GM19455 (cell line): Measurements from ENCODE around the gene TRIM33.

Experiments used
- ATAC-seq: cut with Tn5 transposase; IDR thresholded peaks from one replicate; pipeline ENCODE4 v1.9.1; 2021; ENCODE audit not compliant: unreplicated experiment

Gene TRIM33

GRCh38 chr1:114511032-114511785 is at the start of gene TRIM33:
Gene TRIM33, minus strand, starts transcription at chr1:114511203. Its CDS starts 127 bp downstream, at chr1:114511076.
- ATAC-seq, result peak; percentile 76

GRCh38 chr1:114559356-114559755 is 48.4 kb upstream of the TRIM33 start:
- ATAC-seq, result no peak

GRCh38 chr1:114558544-114558943 is 47.5 kb upstream of the TRIM33 start:
- no peak for ATAC-seq

DNA sequence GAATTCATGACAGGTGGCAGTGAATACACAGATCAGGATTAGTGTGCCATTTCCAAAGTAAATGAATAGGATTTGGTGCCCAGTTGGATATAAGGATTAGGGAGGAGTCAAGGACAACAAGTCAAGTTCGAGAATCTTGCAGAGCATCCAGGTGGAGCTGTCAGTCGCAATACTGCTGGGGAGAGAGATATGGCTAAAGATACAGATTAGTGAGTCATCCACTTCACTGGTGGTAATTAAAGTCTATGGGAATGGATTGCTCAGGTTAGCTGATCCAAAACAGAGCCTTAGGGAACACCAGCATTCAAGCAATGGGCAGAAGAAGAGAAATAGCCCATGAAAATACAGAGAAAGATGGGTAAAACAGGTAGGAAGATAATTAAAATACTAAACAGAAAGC is 43.6 kb upstream of the TRIM33 start:
- ATAC-seq, result no peak

- ATAC-seq, result no peak
Measured at GRCh38 chr1:114552106-114552639, 41.2 kb upstream of the TRIM33 start.

GRCh38 chr1:114551400-114551799 is 40.4 kb upstream of the TRIM33 start:
- ATAC-seq, result no peak

DNA sequence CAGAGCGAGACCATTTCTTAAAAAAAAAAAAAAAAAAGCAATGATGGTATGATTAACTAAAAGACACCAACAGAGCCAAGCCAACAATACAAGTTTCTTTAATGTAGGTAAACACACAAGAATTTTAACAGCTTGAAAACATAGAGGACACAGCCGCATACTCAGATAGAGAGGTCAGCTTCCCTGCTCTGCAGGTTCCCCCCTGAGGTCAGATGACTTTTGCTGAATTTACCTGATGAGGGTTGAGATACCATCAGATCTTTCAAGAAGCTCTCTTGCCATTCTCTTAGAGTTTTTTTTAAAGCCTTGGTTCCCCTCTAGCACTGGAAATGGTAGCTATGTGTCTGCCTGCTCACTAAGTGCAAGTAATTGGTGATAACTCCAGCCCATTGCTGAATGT is 39.3 kb upstream of the TRIM33 start:
- ATAC-seq, result no peak

DNA sequence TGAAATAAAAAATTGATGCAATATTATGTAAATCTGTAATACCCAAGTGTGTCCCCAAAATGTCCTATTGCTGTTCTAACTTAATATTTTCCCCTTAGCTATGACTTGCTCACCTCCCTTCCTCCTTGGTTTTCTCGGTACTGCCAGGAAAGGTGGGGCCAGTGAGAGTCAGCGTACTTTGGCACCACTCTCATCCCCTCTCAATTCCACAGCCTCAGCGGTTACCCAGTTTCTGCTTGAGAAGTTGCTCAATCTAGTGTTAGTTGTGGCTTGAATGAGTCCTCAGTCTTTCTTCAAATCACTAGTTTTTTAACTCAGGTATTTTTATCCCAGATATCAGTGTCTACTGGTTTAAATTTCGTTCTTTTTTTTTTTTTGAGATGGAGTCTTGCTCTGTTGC is 38.1 kb upstream of the TRIM33 start:
- ATAC-seq, result no peak

DNA sequence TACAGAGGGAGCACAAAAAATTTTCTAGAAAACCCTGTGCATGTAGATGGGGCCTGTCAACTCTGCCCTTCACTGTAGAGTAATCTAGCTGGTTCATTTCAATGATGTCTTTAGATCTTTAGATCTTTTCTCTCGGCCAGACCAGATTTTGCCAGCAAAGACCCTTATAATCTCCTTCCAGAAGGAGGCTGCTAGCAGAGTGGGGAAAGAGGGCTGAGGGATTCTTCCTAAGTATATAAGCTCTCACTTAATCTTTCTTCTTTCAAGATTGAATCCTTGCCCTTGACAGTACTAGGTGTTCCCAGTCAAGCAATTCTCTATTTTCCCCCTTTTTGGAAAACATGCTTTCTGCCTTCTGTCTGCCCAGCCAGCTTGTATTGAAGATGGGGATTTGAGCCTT is 36.1 kb upstream of the TRIM33 start:
- ATAC-seq, result no peak

- no peak for ATAC-seq
Measured at GRCh38 chr1:114545796-114546195, 34.8 kb upstream of the TRIM33 start.

DNA sequence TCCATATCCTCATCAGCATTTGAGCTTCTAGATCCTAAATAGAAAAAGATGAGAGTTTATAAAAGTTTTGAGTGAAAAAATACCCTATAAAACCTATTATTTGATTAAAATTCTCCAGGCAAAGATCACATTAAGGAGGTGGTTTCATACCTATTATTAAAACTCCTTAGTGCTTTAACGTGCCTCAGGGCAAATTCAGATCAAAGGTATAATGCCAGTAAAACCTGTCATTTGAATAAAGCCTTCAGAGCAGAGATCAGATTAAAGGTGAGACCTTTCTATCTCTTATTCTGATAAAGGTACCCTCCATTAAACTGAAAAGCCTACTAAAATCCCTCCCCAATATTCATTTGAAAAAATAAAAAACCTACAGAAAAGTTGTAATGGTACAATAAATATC is 34.3 kb upstream of the TRIM33 start:
- ATAC-seq, result no peak

DNA sequence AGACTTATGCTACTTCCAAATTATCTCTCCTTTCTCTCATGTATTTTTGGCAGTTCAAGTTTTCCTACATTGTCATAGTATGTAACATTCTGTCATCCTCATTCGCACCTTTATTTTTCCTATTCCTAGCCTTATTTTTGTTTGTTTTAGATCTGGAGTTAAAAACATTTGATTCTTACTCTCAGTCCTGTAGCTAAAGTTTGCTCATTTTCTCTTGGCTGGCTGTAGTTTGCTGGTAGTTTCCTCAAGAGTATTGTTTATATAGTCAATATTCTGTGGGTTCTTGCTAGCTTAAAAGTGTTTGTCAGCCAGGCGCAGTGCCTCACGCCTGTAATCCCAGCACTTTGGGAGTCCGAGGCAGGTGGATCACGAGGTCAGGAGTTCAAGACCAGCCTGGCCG is 29.8 kb upstream of the TRIM33 start:
- no peak for ATAC-seq

GRCh38 chr1:114540272-114540671 is 29.3 kb upstream of the TRIM33 start:
- ATAC-seq, result no peak

- no peak for ATAC-seq
Measured at GRCh38 chr1:114536043-114536442, 25.0 kb upstream of the TRIM33 start.

DNA sequence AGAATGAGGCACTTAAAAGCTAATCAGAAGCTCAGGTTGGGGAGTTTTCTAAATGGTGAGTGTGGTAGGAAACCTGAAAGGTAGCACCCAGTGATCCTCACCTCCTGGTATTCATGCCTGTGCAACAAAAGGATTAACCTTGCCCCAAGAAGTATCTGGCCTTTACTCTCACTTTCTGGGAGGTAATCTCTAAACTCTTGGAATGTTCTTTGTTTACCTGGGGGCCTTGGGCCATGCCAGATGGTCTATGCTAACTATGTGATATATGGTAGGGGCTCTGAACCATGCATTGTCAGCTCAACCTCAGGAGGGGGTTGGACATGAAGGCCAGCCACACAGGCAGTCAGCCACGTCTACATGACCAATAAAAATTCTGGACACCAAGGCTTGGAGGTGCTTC is 24.4 kb upstream of the TRIM33 start:
- ATAC-seq, result no peak

DNA sequence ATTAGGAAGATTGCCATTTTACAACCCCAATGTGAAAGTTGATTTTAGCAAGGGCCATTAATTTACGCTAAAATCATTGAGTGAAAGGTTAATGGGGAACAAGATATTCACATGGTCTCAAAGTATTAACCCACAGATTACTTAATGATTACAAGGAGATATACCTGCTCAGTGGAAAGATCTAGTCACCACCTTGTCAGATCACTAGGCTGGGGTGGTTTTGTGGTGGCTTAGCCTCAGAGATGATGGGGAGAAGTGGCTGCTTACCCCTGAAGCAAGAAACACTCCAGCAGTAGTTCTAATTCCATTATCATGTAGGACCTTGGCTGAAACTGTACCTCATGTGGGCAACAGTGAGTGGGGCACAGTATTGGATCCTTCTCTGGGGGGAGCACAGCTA is 20.1 kb upstream of the TRIM33 start:
- no peak for ATAC-seq

DNA sequence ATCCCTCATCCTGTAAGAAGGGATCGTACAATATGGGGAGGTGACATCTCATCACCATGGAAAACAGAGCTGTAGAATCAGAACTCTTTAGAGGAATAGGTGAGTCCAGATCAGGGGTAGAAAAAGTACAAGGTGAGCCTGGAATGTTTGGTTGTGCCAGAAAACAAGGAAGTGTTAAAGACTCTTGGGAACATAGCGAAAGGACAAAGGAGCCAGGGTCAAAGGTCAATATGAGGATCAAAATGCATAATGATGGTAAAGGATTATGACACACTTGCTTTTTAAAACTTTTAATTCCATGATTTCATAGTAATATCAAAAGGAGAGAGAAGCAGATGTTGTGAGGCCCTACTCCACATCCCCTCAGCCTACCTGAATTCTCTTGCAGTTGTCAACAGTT is 19.2 kb upstream of the TRIM33 start:
- ATAC-seq, result no peak

- no peak for ATAC-seq
Measured at GRCh38 chr1:114524944-114525343, 13.9 kb upstream of the TRIM33 start.

GRCh38 chr1:114522264-114522575 is 11.2 kb upstream of the TRIM33 start:
- no peak for ATAC-seq

- ATAC-seq, result no peak
Measured at GRCh38 chr1:114521396-114522263, 10.6 kb upstream of the TRIM33 start.

DNA sequence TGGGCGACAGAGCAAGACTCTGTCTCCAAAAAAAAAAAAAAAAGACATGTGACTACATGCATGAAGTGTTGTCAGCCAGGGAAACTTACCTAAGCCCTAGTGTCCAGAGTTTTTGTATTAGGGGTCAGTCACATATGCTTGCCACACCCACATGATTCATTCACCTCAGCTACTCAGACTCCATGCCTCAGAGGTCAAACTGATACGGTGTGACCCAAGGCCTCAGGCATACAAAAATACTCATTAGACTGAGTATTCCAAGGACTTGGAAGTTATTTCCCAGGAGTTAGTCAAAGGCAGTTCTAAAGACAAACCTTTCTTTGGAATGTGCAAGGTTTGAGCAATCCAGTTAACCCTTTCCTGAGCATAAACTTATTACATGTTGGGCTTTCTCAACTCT is 6.3 kb upstream of the TRIM33 start:
- no peak for ATAC-seq

DNA sequence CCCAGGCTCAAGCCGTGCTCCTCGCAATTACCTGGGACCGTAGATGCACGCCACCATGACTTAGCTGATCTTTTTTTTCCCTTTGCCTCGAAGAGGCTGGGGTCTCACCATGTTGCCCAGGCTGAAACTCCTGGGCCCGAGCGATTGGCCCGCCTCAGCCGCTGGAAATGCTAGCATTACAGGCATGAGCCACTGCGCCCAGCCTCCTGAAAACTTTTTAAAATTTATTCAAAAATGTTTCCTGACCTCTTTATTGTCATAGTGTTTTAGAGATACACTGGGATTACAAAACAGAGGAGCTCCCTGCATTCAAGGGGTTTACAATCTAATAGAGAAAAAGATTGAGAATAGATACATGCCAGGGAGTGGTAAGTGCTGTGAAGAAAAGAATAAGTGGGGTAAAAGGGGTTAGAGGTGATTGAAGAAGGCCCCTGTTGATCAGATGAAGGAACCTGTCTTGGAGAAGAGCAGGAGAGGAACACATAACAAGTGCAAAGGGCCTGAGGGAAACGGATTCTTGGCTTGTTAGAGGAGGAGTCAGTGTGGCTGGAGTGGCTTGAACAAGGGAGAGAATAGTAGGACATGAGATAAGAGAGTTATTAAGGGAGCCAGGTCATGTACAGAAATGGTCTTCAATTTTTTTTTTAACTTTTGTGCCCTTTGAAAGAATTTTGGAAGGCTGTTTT is 1.7 kb upstream of the TRIM33 start:
- ATAC-seq, result no peak
